Vagina (tissue), 2 donors: ENCODE results near the gene BCL6B. TPM values are rescaled to one million over a fixed set of nuclear protein-coding genes. Genes with fewer than 3 reads are reported as not detected.
"Not testable (repeated sequence)": the region's sequence is repeated elsewhere in the genome, so short reads cannot be mapped to it uniquely, and the experiment has no call there.

Experiments used
- DNase-seq, 2 donors: peaks; one replicate each; pipeline ENCODE4 v3.0.0-alpha.2; 2017; ENCODE audit errors: extremely low spot score in 2 of 2
- H3K27ac ChIP-seq: fragments of 200-600 bp; sonication (generic); one replicate; pipeline ENCODE4 v1.5.1; 2019
- H3K27me3 ChIP-seq: fragments of 200-600 bp; sonication (generic); one replicate; pipeline ENCODE4 v1.5.1; 2019
- H3K36me3 ChIP-seq, 2 donors: fragments of 200-600 bp; sonication (generic); one replicate each; pipeline ENCODE4 v1.5.1; 2017 to 2019
- H3K4me1 ChIP-seq: fragments of 200-600 bp; sonication (generic); one replicate; pipeline ENCODE4 v1.5.1; 2019
- H3K4me3 ChIP-seq, 2 donors: fragments of 200-600 bp; sonication (generic); 1 replicate in 1 of 2; 2 replicates in 1 of 2; pipeline ENCODE4 v1.5.1; 2016 to 2019
- H3K9me3 ChIP-seq: fragments of 200-600 bp; sonication (generic); one replicate; pipeline ENCODE4 v1.5.1; 2019
- POLR2A ChIP-seq, 2 donors: fragments of 450-650 bp; IDR thresholded peaks; one replicate each; pipeline ENCODE4 v1.6.1; 2017; ENCODE audit warnings: antibody characterized with exemption in 2 of 2, mild to moderate bottlenecking in 2 of 2, moderate library complexity in 2 of 2
- POLR2AphosphoS5 ChIP-seq, 2 donors: sonication (generic); formaldehyde crosslinking; IDR thresholded peaks; one replicate each; pipeline ENCODE4 v1.9.0; 2017; ENCODE audit warnings: antibody characterized with exemption in 2 of 2, mild to moderate bottlenecking in 2 of 2, low read depth in 1 of 2; ENCODE audit not compliant: insufficient read depth in 1 of 2
- intact Hi-C: fragments of 100-400 bp; cut with DNase I; formaldehyde crosslinking; loops from one replicate; pipeline ENCODE4 v1.15.1; 2023
- total RNA-seq: library from RNA; depleted of rRNA; stranded (reverse); fragments of >200 nt; gene quantifications from one replicate; pipeline ENCODE4 v1.2.3, GENCODE V29; 2016
- TF ChIP-seq, protein P1 (sequence below), 3 experiments: fragments of 450-650 bp in 2 of 3; fragments of 200-600 bp in 1 of 3; sonication (generic) in 1 of 3; IDR thresholded peaks; one replicate each; pipeline ENCODE4 v1.5.1; 2017 to 2019; ENCODE audit warnings: antibody characterized with exemption in 3 of 3, mild to moderate bottlenecking in 2 of 3, moderate library complexity in 2 of 3

BCL6B gene
- total RNA-seq: 10.1 TPM

- intact Hi-C loops: no loop called here
- TF ChIP-seq, protein P1, sequence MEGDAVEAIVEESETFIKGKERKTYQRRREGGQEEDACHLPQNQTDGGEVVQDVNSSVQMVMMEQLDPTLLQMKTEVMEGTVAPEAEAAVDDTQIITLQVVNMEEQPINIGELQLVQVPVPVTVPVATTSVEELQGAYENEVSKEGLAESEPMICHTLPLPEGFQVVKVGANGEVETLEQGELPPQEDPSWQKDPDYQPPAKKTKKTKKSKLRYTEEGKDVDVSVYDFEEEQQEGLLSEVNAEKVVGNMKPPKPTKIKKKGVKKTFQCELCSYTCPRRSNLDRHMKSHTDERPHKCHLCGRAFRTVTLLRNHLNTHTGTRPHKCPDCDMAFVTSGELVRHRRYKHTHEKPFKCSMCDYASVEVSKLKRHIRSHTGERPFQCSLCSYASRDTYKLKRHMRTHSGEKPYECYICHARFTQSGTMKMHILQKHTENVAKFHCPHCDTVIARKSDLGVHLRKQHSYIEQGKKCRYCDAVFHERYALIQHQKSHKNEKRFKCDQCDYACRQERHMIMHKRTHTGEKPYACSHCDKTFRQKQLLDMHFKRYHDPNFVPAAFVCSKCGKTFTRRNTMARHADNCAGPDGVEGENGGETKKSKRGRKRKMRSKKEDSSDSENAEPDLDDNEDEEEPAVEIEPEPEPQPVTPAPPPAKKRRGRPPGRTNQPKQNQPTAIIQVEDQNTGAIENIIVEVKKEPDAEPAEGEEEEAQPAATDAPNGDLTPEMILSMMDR (IDR thresholded peaks at IDR 0.05): no peak
- TF ChIP-seq POLR2A (IDR thresholded peaks at IDR 0.05): no peak
- no peak for TF ChIP-seq POLR2AphosphoS5 (IDR thresholded peaks at IDR 0.05; ENCODE audit: insufficient read depth in 1 of 2, low read depth in 1 of 2)
- H3K4me3 ChIP-seq: peak within 1 kb of the TSS; percentile 35 to 36
- peaks cover 36% of the 10 kb centered on the region for H3K4me1 ChIP-seq
- no peak for DNase-seq
- H3K36me3 ChIP-seq: no peaks in the 10 kb centered on the region
- peak within 1 kb of the TSS; percentile 77 for H3K27ac ChIP-seq
- H3K9me3 ChIP-seq: no peaks in the 10 kb centered on the region
- no peaks in the 10 kb centered on the region for H3K27me3 ChIP-seq
These were observed at the start of gene BCL6B for GRCh38 chr17:7022781-7023571. BCL6B (plus strand) TSS chr17:7023050; CDS start chr17:7023672, 622 bp downstream.

GRCh38 chr17:6979440-6979839 lies 43.4 kb upstream of the BCL6B start:
- DNase-seq, H3K4me1 ChIP-seq, intact Hi-C loops: not testable (repeated sequence)

DNA sequence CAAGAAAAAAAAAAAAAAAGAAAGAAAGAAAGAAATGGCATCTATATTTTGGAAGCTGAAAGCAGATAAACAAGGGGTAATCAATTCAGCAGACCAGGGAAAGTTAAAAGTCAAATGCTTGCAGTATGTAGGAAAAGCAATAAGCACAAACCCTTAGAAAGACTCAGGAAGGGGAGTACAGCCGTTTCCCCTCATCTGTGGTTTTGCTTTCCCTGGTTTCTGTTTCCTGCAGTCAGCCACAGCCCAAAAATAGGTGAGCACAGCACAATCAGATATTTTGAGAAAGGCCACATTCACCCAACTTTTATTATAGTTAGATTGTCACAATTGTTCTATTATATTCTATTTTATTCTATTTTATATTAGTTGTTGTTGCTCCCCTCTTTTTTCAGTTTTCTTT lies 41.4 kb upstream of the BCL6B start:
- Histone ChIP-seq H3K36me3 (no peaks in the 10 kb centered on the region), H3K27ac (no peak overlapping the region), H3K9me3 (no peaks in the 10 kb centered on the region), H3K27me3 (no peaks in the 10 kb centered on the region), H3K4me3 (no peak overlapping the region), H3K4me1 (no peaks in the 10 kb centered on the region)
- intact Hi-C loops: no loop called here
- TF ChIP-seq, protein P1 (IDR thresholded peaks at IDR 0.05): no peak
- TF ChIP-seq POLR2A (IDR thresholded peaks at IDR 0.05) (no peak), POLR2AphosphoS5 (IDR thresholded peaks at IDR 0.05; ENCODE audit: insufficient read depth in 1 of 2, low read depth in 1 of 2) (no peak)
- no peak for DNase-seq

More at GRCh38 chr17:6979440-6979839, 43.4 kb upstream of the BCL6B start:
- not testable (repeated sequence) for H3K9me3 ChIP-seq, H3K27ac ChIP-seq, H3K36me3 ChIP-seq, H3K4me3 ChIP-seq, H3K27me3 ChIP-seq

GRCh38 chr17:6985266-6985665 lies 37.6 kb upstream of the BCL6B start:
- intact Hi-C loops: no loop called here
- Histone ChIP-seq H3K4me3 (no peak overlapping the region), H3K27ac (no peak overlapping the region), H3K4me1 (no peaks in the 10 kb centered on the region), H3K27me3 (no peaks in the 10 kb centered on the region), H3K36me3 (no peaks in the 10 kb centered on the region), H3K9me3 (no peaks in the 10 kb centered on the region)
- TF ChIP-seq, protein P1 (IDR thresholded peaks at IDR 0.05): no peak
- no peak for TF ChIP-seq POLR2AphosphoS5 (IDR thresholded peaks at IDR 0.05; ENCODE audit: insufficient read depth in 1 of 2, low read depth in 1 of 2)
- TF ChIP-seq POLR2A (IDR thresholded peaks at IDR 0.05): no peak
- DNase-seq: no peak

DNA sequence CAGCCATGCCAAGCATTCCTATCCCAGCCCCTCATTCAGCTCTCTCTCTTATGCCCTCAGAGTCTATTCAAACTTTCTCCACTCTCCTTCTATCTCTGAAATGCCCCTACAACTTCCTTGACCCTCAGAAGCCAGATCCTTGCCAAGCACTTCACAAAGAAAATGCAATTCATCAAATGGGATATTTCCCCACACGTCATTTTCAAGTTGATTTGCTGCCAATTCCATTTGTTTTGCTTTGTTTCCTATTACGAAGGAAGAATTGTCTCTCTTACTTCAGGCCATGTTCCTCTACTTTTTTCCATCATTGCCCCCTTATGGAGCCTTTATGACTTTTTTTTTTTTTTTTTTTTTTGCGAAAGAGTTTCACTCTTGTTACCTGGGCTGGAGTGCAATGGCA lies 36.2 kb upstream of the BCL6B start:
- Histone ChIP-seq H3K9me3 (no peaks in the 10 kb centered on the region), H3K36me3 (no peaks in the 10 kb centered on the region), H3K27me3 (no peaks in the 10 kb centered on the region), H3K27ac (no peak overlapping the region), H3K4me1 (no peaks in the 10 kb centered on the region), H3K4me3 (no peak overlapping the region)
- intact Hi-C loops: no loop called here
- TF ChIP-seq POLR2A (IDR thresholded peaks at IDR 0.05) (no peak), POLR2AphosphoS5 (IDR thresholded peaks at IDR 0.05; ENCODE audit: insufficient read depth in 1 of 2, low read depth in 1 of 2) (no peak)
- TF ChIP-seq, protein P1 (IDR thresholded peaks at IDR 0.05): no peak
- no peak for DNase-seq
